ENCODE measurements around the gene METTL24.
"Not testable (repeated sequence)": the region's sequence is repeated elsewhere in the genome, so short reads cannot be mapped to it uniquely, and the experiment has no call there.

The METTL24 gene

GRCh38 chr6:110250838-110251237, 107.3 kb downstream of the METTL24 start:
- no peak for DNase-seq

- DNase-seq: no peak
These were observed 108.1 kb downstream of the METTL24 start for GRCh38 chr6:110250058-110250457.

- no peak for DNase-seq
These were observed 111.1 kb downstream of the METTL24 start for GRCh38 chr6:110246900-110247546.

- no peak for DNase-seq
These were observed 111.8 kb downstream of the METTL24 start for GRCh38 chr6:110246378-110246777.

GRCh38 chr6:110244621-110245020, 113.5 kb downstream of the METTL24 start:
- peak; percentile 7 for DNase-seq

GRCh38 chr6:110239526-110240274, 118.4 kb downstream of the METTL24 start:
- no peak for DNase-seq

GRCh38 chr6:110236007-110236406, 122.1 kb downstream of the METTL24 start:
- not testable (repeated sequence) for DNase-seq

- DNase-seq: no peak
These were observed 124.3 kb downstream of the METTL24 start for GRCh38 chr6:110233770-110234374.

GRCh38 chr6:110232450-110232849, 125.7 kb downstream of the METTL24 start:
- DNase-seq: peak; percentile 15

GRCh38 chr6:110226261-110226660, 131.9 kb downstream of the METTL24 start:
- DNase-seq: no peak

- peak; percentile 21 for DNase-seq
These were observed 136.4 kb downstream of the METTL24 start for GRCh38 chr6:110221738-110222137.

- peak; percentile 28 for DNase-seq
These were observed 140.9 kb downstream of the METTL24 start for GRCh38 chr6:110217266-110217665.

GRCh38 chr6:110216140-110216539, 142.0 kb downstream of the METTL24 start:
- no peak for DNase-seq

- no peak for DNase-seq
These were observed 143.8 kb downstream of the METTL24 start for GRCh38 chr6:110214338-110214737.

- DNase-seq: no peak
These were observed 146.4 kb downstream of the METTL24 start for GRCh38 chr6:110211753-110212152.

GRCh38 chr6:110207652-110208051, 150.5 kb downstream of the METTL24 start:
- DNase-seq: no peak

GRCh38 chr6:110201151-110201884, 156.8 kb downstream of the METTL24 start:
- DNase-seq: no peak

GRCh38 chr6:110198561-110198960, 159.6 kb downstream of the METTL24 start:
- no peak for DNase-seq

GRCh38 chr6:110196874-110197273, 161.3 kb downstream of the METTL24 start:
- DNase-seq: no peak

- DNase-seq: no peak
These were observed 162.5 kb downstream of the METTL24 start for GRCh38 chr6:110195639-110196038.

Data from fibroblast of upper back skin (primary cell).